ENCODE measurements around the gene RCBTB1. TPM values are rescaled to one million over a fixed set of nuclear protein-coding genes. Genes with fewer than 3 reads are reported as not detected.

Gene RCBTB1
- 10 to 100 TPM; 18.7 to 19.3 TPM for total RNA-seq

GRCh38 chr13:49585220-49586157 lies at the start of gene RCBTB1:
RCBTB1 (minus strand) TSS chr13:49585558; CDS start chr13:49567279, 18,279 bp downstream.
- Mint-ChIP-seq H3K4me1 (ENCODE audit: low read depth) (peaks cover 31% of the 10 kb centered on the region), H3K27me3 (no peaks in the 10 kb centered on the region), H3K36me3 (peaks cover 8% of the 10 kb centered on the region), H3K9me3 (no peaks in the 10 kb centered on the region), H3K4me3 (peak within 1 kb of the TSS; percentile 82), H3K27ac (peak within 1 kb of the TSS; percentile 64)
- intact Hi-C loops (cut with micrococcal nuclease) = loop anchor here (1.0 to 10.0 kb wide), 5 partner anchors 15 to 338 kb away; partner anchors contain the start of genes CAB39L, CDADC1, KPNA3 and SETDB2
- CTCF ChIA-PET = interaction anchor here (1.0 to 1.2 kb wide), 2 partner anchors 15 to 141 kb away, joined by 3 to 4 read pairs; partner anchors contain the start of genes CAB39L and SETDB2
- peak; percentile 74 for DNase-seq
- POLR2A ChIA-PET = interaction anchor here (0.6 to 1.6 kb wide), 6 partner anchors 15 to 351 kb away, joined by 3 to 5 read pairs (median 3); partner anchors contain the start of gene SPRYD7

- DNase-seq = no peak
- H3K4me3 Mint-ChIP-seq = no peak overlapping the region
Observed at GRCh38 chr13:49633710-49634109, 48.4 kb upstream of the RCBTB1 start.

DNA sequence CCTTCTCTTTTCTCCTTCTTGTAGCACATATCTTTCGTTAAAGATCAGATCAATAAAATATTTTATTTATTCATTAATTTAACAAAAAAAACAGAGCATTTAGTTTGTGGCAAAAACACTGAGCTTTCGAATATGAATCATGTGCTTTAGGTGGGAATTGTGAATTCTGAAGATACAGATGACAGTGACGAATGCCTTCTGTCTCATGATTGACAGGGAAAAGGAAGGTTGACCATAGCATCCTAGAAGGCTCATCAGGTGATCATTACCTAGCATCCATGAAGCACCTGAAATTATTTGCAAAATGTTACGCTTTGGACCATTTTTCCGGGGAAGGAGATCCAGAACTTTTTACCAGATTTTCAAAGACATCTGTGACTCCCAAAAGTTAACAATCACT lies 46.8 kb upstream of the RCBTB1 start:
- DNase-seq = no peak
- POLR2A ChIA-PET = interaction anchor here (0.6 kb wide), 1 partner anchor 1638 kb away, joined by 3 read pairs; no protein-coding TSS in a partner anchor
- no peaks in the 10 kb centered on the region for H3K9me3 Mint-ChIP-seq
- H3K4me3 Mint-ChIP-seq = no peak overlapping the region
- peaks cover 10% of the 10 kb centered on the region for H3K4me1 Mint-ChIP-seq (ENCODE audit: low read depth)
- no peaks in the 10 kb centered on the region for H3K27me3 Mint-ChIP-seq
- CTCF ChIA-PET = no interaction called here
- no peak overlapping the region for H3K27ac Mint-ChIP-seq
- intact Hi-C loops (cut with micrococcal nuclease) = no loop called here
- no peaks in the 10 kb centered on the region for H3K36me3 Mint-ChIP-seq

More at GRCh38 chr13:49633710-49634109, 48.4 kb upstream of the RCBTB1 start:
- intact Hi-C loops (cut with micrococcal nuclease) = no loop called here
- H3K27me3 Mint-ChIP-seq = no peaks in the 10 kb centered on the region
- H3K27ac Mint-ChIP-seq = no peak overlapping the region
- no peaks in the 10 kb centered on the region for H3K36me3 Mint-ChIP-seq
- peaks cover 2% of the 10 kb centered on the region for H3K4me1 Mint-ChIP-seq (ENCODE audit: low read depth)
- ChIA-PET CTCF (no interaction called here), POLR2A (no interaction called here)
- H3K9me3 Mint-ChIP-seq = no peaks in the 10 kb centered on the region

GRCh38 chr13:49630580-49630979 lies 45.2 kb upstream of the RCBTB1 start:
- intact Hi-C loops (cut with micrococcal nuclease) = no loop called here
- Mint-ChIP-seq H3K4me3 (no peak overlapping the region), H3K27me3 (no peaks in the 10 kb centered on the region), H3K9me3 (no peaks in the 10 kb centered on the region), H3K36me3 (no peaks in the 10 kb centered on the region), H3K27ac (no peak overlapping the region), H3K4me1 (ENCODE audit: low read depth) (peaks cover 10% of the 10 kb centered on the region)
- no peak for DNase-seq
- ChIA-PET CTCF (no interaction called here), POLR2A (no interaction called here)

GRCh38 chr13:49629947-49630346 lies 44.6 kb upstream of the RCBTB1 start:
- Mint-ChIP-seq H3K9me3 (no peaks in the 10 kb centered on the region), H3K27ac (no peak overlapping the region), H3K4me1 (ENCODE audit: low read depth) (peaks cover 8% of the 10 kb centered on the region), H3K4me3 (no peak overlapping the region), H3K36me3 (no peaks in the 10 kb centered on the region), H3K27me3 (no peaks in the 10 kb centered on the region)
- POLR2A ChIA-PET = no interaction called here
- intact Hi-C loops (cut with micrococcal nuclease) = no loop called here
- CTCF ChIA-PET = interaction anchor here (0.6 to 1.3 kb wide), 2 partner anchors 23 to 1050 kb away, joined by 3 to 4 read pairs; no protein-coding TSS in a partner anchor
- no peak for DNase-seq

DNA sequence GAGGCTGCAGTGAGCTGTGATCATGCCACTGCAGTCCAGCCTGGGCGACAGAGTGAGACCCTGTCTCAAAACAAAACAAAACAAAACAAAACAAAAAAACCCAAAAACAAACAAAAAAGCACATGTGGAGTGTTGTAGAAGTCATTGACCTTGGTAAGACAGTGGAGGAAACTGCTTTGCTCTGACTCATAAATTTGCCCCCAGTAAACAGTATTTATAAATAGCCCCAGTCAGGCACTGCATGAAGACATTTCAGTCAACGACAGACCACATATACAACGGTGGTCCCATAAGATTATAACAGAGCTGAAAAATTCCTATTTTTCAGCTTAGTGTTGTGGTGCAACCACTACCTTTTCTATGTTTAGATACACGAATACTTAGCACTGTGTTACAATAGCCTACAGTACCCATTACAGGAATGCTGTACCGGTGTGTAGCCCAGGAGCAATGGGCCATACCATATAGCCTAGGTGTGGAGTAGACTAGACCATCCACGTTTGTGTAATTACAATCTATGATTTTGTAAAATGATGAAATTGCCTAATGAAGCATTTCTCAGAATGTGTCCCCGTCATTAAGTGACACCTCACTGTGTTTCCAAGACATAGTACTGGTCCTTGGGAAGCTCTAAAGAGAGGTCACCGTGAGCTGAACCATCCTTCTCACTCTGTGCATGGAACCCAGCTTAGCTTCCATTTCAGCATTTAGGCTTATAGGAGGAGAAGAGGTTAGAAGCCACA lies 44.0 kb upstream of the RCBTB1 start:
- intact Hi-C loops (cut with micrococcal nuclease) = no loop called here
- Mint-ChIP-seq H3K9me3 (no peaks in the 10 kb centered on the region), H3K27ac (no peak overlapping the region), H3K4me1 (ENCODE audit: low read depth) (peaks cover 8% of the 10 kb centered on the region), H3K27me3 (no peaks in the 10 kb centered on the region), H3K36me3 (no peaks in the 10 kb centered on the region), H3K4me3 (no peak overlapping the region)
- POLR2A ChIA-PET = no interaction called here
- CTCF ChIA-PET = interaction anchor here (0.6 to 1.3 kb wide), 2 partner anchors 22 to 1049 kb away, joined by 3 to 4 read pairs; no protein-coding TSS in a partner anchor
- no peak for DNase-seq

- no peak within 1 kb of the TSS for H3K27ac Mint-ChIP-seq
- peak within 1 kb of the TSS; percentile 75 for H3K4me3 Mint-ChIP-seq
- intact Hi-C loops (cut with micrococcal nuclease) = no loop called here
- no peaks in the 10 kb centered on the region for H3K27me3 Mint-ChIP-seq
- peaks cover 8% of the 10 kb centered on the region for H3K4me1 Mint-ChIP-seq (ENCODE audit: low read depth)
- peak; percentile 69 for DNase-seq
- CTCF ChIA-PET = interaction anchor here (1.0 kb wide), 1 partner anchor 347 kb away, joined by 3 read pairs; no protein-coding TSS in a partner anchor
- no peaks in the 10 kb centered on the region for H3K36me3 Mint-ChIP-seq
- no peaks in the 10 kb centered on the region for H3K9me3 Mint-ChIP-seq
- POLR2A ChIA-PET = no interaction called here
Observed at GRCh38 chr13:49627831-49628652, 42.7 kb upstream of the RCBTB1 start, which contains the start of gene ARL11. ARL11 (plus strand) TSS chr13:49628507; CDS start chr13:49630448, 1,941 bp downstream.

DNA sequence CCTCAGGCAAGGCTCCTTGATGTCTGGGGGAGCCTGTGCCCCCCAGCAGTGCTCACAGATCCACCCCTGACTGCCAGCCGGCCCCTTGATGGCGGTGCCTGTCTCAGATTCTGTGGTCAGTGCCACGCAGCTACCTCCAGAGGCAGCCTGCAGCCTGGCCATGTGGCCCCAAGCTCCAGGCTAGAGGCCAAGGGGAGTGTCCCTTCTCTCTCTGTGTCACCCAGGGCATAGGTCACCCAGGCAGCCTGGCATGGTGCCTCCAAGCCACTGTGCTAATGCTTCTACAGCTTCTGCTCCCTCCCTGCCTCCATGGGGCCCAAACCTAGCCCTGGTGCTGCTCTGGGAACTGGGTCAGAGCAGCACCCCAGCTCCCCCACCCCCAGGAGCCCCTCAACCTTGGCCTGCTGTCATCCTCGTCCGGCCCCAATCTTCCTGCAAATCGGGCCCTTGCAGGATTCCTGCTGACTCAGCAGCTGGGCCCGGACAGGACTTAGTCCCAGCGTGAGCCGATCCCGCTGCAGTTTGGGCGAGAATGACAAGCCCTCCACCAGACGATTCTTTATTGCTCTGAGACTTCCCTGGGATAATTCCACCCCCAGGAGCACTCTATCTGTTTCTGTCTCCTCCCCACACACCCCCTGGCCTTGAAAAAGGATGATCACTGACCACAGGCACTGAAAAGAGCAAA lies 40.2 kb upstream of the RCBTB1 start:
- no peaks in the 10 kb centered on the region for H3K36me3 Mint-ChIP-seq
- ChIA-PET POLR2A (no interaction called here), CTCF (no interaction called here)
- peaks cover 8% of the 10 kb centered on the region for H3K4me1 Mint-ChIP-seq (ENCODE audit: low read depth)
- peaks cover 1% of the 10 kb centered on the region for H3K27me3 Mint-ChIP-seq
- no peak overlapping the region for H3K4me3 Mint-ChIP-seq
- no peak for DNase-seq
- intact Hi-C loops (cut with micrococcal nuclease) = no loop called here
- no peaks in the 10 kb centered on the region for H3K9me3 Mint-ChIP-seq
- H3K27ac Mint-ChIP-seq = no peak overlapping the region

DNA sequence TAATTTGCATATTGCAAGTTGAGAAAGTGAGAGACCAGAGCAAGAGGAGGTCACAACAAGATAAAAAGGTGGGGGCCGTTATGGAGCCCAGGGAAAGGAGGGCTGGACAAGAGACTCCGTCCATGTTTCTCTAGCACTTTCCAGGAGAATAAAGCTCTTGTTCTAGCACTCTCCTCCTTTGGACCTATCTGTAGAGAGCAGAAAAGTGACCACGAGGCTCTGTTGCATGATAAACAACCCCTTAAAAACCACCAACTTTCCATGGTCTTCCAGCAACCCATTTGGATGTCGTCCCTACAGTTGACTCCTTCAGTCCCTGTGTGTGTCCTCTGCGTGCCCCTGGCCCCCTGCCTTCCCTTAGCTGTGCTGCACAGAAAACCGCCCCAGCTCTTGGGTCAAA lies 38.9 kb upstream of the RCBTB1 start:
- Mint-ChIP-seq H3K4me3 (no peak overlapping the region), H3K4me1 (ENCODE audit: low read depth) (peaks cover 8% of the 10 kb centered on the region), H3K27ac (no peak overlapping the region), H3K27me3 (peaks cover 1% of the 10 kb centered on the region), H3K9me3 (no peaks in the 10 kb centered on the region), H3K36me3 (no peaks in the 10 kb centered on the region)
- no peak for DNase-seq
- POLR2A ChIA-PET = no interaction called here
- CTCF ChIA-PET = interaction anchor here (1.2 kb wide), 1 partner anchor 17 kb away, joined by 3 read pairs; no protein-coding TSS in a partner anchor
- intact Hi-C loops (cut with micrococcal nuclease) = no loop called here

GRCh38 chr13:49622174-49622946 lies 37.0 kb upstream of the RCBTB1 start:
- Mint-ChIP-seq H3K36me3 (no peaks in the 10 kb centered on the region), H3K4me3 (no peak overlapping the region), H3K27me3 (peaks cover 1% of the 10 kb centered on the region), H3K9me3 (no peaks in the 10 kb centered on the region), H3K4me1 (ENCODE audit: low read depth) (no peaks in the 10 kb centered on the region), H3K27ac (no peak overlapping the region)
- ChIA-PET CTCF (no interaction called here), POLR2A (no interaction called here)
- DNase-seq = no peak
- intact Hi-C loops (cut with micrococcal nuclease) = no loop called here
